ENCODE data around the gene FGD5. TPM values are rescaled to one million over a fixed set of nuclear protein-coding genes. Genes with fewer than 3 reads are reported as not detected.

The FGD5 gene
- total and polyA plus RNA-seq, 9 of the 15 experiments (the other 6 are each of a cell fraction or from before 2014, with no cell fraction given) = 0.18 TPM; not detected in 8

- TF ChIP-seq MEF2D (tag; conservative IDR thresholded peaks at IDR 0.05; ENCODE audit: low read depth) (no peak), ZNF318 (IDR thresholded peaks at IDR 0.05; ENCODE audit: borderline replicate concordance in 1 of 2, low read depth in 1 of 2) (no peak), PCBP2 (IDR thresholded peaks at IDR 0.05; ENCODE audit: low read depth, low read length, poor library complexity, severe bottlenecking) (no peak), ZNF212 (CRISPR knock-in tag; IDR thresholded peaks at IDR 0.05) (no peak), CBX2 (IDR thresholded peaks at IDR 0.05; ENCODE audit: insufficient read depth, low read length, poor library complexity, severe bottlenecking) (no peak), BRF1 (IDR thresholded peaks at IDR 0.05; ENCODE audit: borderline replicate concordance, extremely low read depth, insufficient read length) (no peak)
These were observed 120.2 kb downstream of the FGD5 start (continued) for GRCh38 chr3:14938954-14939353.

Measured in K562 (cell line).